ENCODE results near the gene G3BP1. TPM values are rescaled to one million over a fixed set of nuclear protein-coding genes. Genes with fewer than 3 reads are reported as not detected.

G3BP1 gene
- total RNA-seq, 1 experiment from 2014 or later, result 290 TPM

DNA sequence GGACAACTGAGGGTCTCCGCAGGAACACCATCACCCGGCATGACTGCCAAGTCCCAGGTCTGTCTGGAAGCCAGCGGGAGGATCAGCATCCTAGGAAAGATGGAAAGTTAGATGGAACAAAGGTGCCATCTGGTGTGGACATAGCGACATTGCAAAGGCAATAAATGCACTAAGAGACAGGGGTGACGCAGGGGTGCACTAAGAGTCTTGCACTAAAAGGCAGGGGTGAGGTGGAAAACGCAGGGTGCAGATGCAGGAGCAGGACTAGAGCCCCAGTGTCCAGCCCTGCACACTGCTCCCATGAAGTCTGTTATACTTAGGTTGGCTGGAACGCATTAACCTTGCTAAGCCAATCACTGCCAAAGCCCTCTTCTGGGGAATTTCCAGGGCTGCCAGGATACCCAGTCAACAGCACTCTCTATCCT is 28.9 kb upstream of the G3BP1 start:
- CTCF ChIA-PET, result interaction anchor here (0.6 kb wide), 1 partner anchor 84 kb away, joined by 3 read pairs; no protein-coding TSS in a partner anchor
- in situ Hi-C loops (cut with HindIII; ENCODE audit: low pct_unique_long_range_greater_than_20kb, low sequenced_read_pairs), result no loop called here
- Histone ChIP-seq H3K4me3 (ENCODE audit: low read depth in 2 of 2, low read length in 2 of 2) (no peak overlapping the region), H3K9me3 (ENCODE audit: control insufficient read depth, insufficient read depth, low read depth, low read length) (no peaks in the 10 kb centered on the region), H3K27me3 (ENCODE audit: control insufficient read depth, insufficient read depth, low read length) (no peaks in the 10 kb centered on the region), H3K36me3 (ENCODE audit: control insufficient read depth, insufficient read depth, low read length) (peaks cover 2% of the 10 kb centered on the region; the same call in 1 of the 2 replicates), H3K4me1 (ENCODE audit: control insufficient read depth, insufficient read depth, low read length) (peaks cover 45% of the 10 kb centered on the region), H3K27ac (ENCODE audit: low read length) (peak overlapping the region; percentile 90)
- DNase-seq (ENCODE audit: low read depth, low spot score), result peak; percentile 43
- TF ChIP-seq, protein P1, sequence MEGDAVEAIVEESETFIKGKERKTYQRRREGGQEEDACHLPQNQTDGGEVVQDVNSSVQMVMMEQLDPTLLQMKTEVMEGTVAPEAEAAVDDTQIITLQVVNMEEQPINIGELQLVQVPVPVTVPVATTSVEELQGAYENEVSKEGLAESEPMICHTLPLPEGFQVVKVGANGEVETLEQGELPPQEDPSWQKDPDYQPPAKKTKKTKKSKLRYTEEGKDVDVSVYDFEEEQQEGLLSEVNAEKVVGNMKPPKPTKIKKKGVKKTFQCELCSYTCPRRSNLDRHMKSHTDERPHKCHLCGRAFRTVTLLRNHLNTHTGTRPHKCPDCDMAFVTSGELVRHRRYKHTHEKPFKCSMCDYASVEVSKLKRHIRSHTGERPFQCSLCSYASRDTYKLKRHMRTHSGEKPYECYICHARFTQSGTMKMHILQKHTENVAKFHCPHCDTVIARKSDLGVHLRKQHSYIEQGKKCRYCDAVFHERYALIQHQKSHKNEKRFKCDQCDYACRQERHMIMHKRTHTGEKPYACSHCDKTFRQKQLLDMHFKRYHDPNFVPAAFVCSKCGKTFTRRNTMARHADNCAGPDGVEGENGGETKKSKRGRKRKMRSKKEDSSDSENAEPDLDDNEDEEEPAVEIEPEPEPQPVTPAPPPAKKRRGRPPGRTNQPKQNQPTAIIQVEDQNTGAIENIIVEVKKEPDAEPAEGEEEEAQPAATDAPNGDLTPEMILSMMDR (IDR thresholded peaks at IDR 0.05), result peak; percentile 82
- TF ChIP-seq TCF7L2 (IDR thresholded peaks at IDR 0.05; ENCODE audit: low read depth, low read length) (no peak), REST (IDR thresholded peaks at IDR 0.05; ENCODE audit: insufficient read depth in 1 of 2, low read depth in 2 of 2, low read length in 1 of 2) (peak in 1 of 2 experiments; percentile 43; a peak in 1 of 4 replicates)
- POLR2A ChIA-PET, result no interaction called here
- peak; percentile 71 for ATAC-seq
- no TSS peak for BruUV-seq (replicated peaks)
- intact Hi-C loops (cut with micrococcal nuclease; ENCODE audit: unreplicated experiment), result loop anchor here (1.0 to 5.0 kb wide), 2 partner anchors 84 to 221 kb away; no protein-coding TSS in a partner anchor

GRCh38 chr5:151743530-151743929 is 28.2 kb upstream of the G3BP1 start:
- H3K4me1 ChIP-seq (ENCODE audit: control insufficient read depth, insufficient read depth, low read length), result peaks cover 43% of the 10 kb centered on the region
- H3K27ac ChIP-seq (ENCODE audit: low read length), result peak overlapping the region; percentile 67
- 0 out of 2 replicates have a peak, but pooled peaks have one; percentile 5 for TF ChIP-seq TCF7L2 (IDR thresholded peaks at IDR 0.05; ENCODE audit: low read depth, low read length)
- TF ChIP-seq, protein P1 (IDR thresholded peaks at IDR 0.05), result no peak
- TF ChIP-seq REST (IDR thresholded peaks at IDR 0.05; ENCODE audit: insufficient read depth in 1 of 2, low read depth in 2 of 2, low read length in 1 of 2), result no peak
- no peak for TF ChIP-seq POLR2AphosphoS5 (IDR thresholded peaks at IDR 0.05; ENCODE audit: low read depth, low read length)
- TF ChIP-seq SIN3A (IDR thresholded peaks at IDR 0.05; ENCODE audit: borderline replicate concordance, insufficient read depth, low read depth, low read length), result no peak
- in situ Hi-C loops (cut with HindIII; ENCODE audit: low pct_unique_long_range_greater_than_20kb, low sequenced_read_pairs), result no loop called here
- H3K36me3 ChIP-seq (ENCODE audit: control insufficient read depth, insufficient read depth, low read length), result peaks cover 2% of the 10 kb centered on the region; the same call in 1 of the 2 replicates
- H3K4me3 ChIP-seq (ENCODE audit: low read depth in 2 of 2, low read length in 2 of 2), result no peak overlapping the region
- DNase-seq (ENCODE audit: low read depth, low spot score) (no peak), ATAC-seq (no peak)
- no peaks in the 10 kb centered on the region for H3K27me3 ChIP-seq (ENCODE audit: control insufficient read depth, insufficient read depth, low read length)
- intact Hi-C loops (cut with micrococcal nuclease; ENCODE audit: unreplicated experiment), result loop anchor here (5.0 kb wide), 1 partner anchor 221 kb away; no protein-coding TSS in a partner anchor
- BruUV-seq (replicated peaks), result no TSS peak
- H3K9me3 ChIP-seq (ENCODE audit: control insufficient read depth, insufficient read depth, low read depth, low read length), result no peaks in the 10 kb centered on the region
- CTCF ChIA-PET, result interaction anchor here (0.5 to 0.6 kb wide), 2 partner anchors 85 to 491 kb away, joined by 3 to 5 read pairs; no protein-coding TSS in a partner anchor
- POLR2A ChIA-PET, result no interaction called here

Measured in Panc1 (cell line).